Right lobe of liver (tissue), 6 donors: ENCODE results near the gene SCN5A. TPM values are rescaled to one million over a fixed set of nuclear protein-coding genes. Genes with fewer than 3 reads are reported as not detected.

Experiments used
- ATAC-seq, 4 donors: fragments of 200-7000 bp; cut with Tn5 transposase; one replicate each; pipeline ENCODE4 v1.9.1; 2020; ENCODE audit warnings: mild to moderate bottlenecking in 4 of 4, moderate library complexity in 4 of 4
- DNase-seq, 3 donors: peaks; one replicate each; pipeline ENCODE4 v3.0.0-alpha.2; 2020
- H3K27ac ChIP-seq, 3 donors: fragments of 200-600 bp; one replicate each; pipeline ENCODE4 v1.8.0; 2022
- H3K27me3 ChIP-seq, 2 donors: fragments of 200-600 bp; one replicate each; pipeline ENCODE4 v1.8.0; 2022
- H3K36me3 ChIP-seq, 4 donors: fragments of 200-600 bp; sonication (generic) in 1 of 4; one replicate each; pipeline versions ENCODE4 v1.5.1 to v1.8.0; 2017 to 2022; ENCODE audit warnings: control low read depth in 1 of 4
- H3K4me1 ChIP-seq, 4 donors: fragments of 200-600 bp; sonication (generic) in 1 of 4; one replicate each; pipeline versions ENCODE4 v1.5.1 to v1.8.0; 2017 to 2022; ENCODE audit warnings: control low read depth in 1 of 4
- H3K4me3 ChIP-seq, 3 donors: fragments of 200-600 bp; one replicate each; pipeline ENCODE4 v1.8.0; 2022
- H3K9me3 ChIP-seq, 4 donors: fragments of 200-600 bp; sonication (generic) in 1 of 4; one replicate each; pipeline versions ENCODE4 v1.5.1 to v1.8.0; 2017 to 2022; ENCODE audit warnings: control low read depth in 1 of 4
- CTCF ChIP-seq, 4 donors: fragments of 200-600 bp in 3 of 4; fragments of 450-650 bp in 1 of 4; IDR thresholded peaks; one replicate each; pipeline versions ENCODE4 v1.5.1 to v1.8.0; 2016 to 2022; ENCODE audit warnings: antibody characterized with exemption in 4 of 4, mild to moderate bottlenecking in 2 of 4
- POLR2A ChIP-seq: fragments of 450-650 bp; IDR thresholded peaks from one replicate; pipeline ENCODE4 v1.6.1; 2017; ENCODE audit warnings: antibody characterized with exemption, mild to moderate bottlenecking
- WGBS: methylation state at CpG from one replicate; pipeline ENCODE4 v1.1.6; 2018; ENCODE audit warnings: low coverage, low lambda C conversion rate; ENCODE audit not compliant: insufficient coverage; ENCODE audit errors: missing lambda C conversion rate; 5-methylcytosine and 5-hydroxymethylcytosine counted together
- intact Hi-C, 2 donors: fragments of 100-400 bp; cut with DNase I; formaldehyde crosslinking; loops; one replicate each; pipeline versions ENCODE4 v1.11.2 to v1.14.1; 2022
- total RNA-seq, 6 experiments: library from RNA; depleted of rRNA in 2 of 6; stranded (reverse); fragments of >200 nt in 2 of 6; fragmentation: NEBNext Ultra II Directional in 3 of 6; extraction: Animal tissue kit (Norgen Biotek cat#: 25700) in 3 of 6; gene quantifications; one replicate each; pipeline versions ENCODE4 v1.1.0 to v1.2.4, GENCODE V29; 2016 to 2023
- donor health status: DM: no; HTN: yes; CAD: no.
- donor health status: DM: no; HTN: no; CAD: no.
- donor health status: DM: no; HTN: no; CAD: no.
- donor health status: DM: no; HTN: yes; CAD: no.
- donor health status: DM: no; HTN: yes; CAD: no.

SCN5A gene
- total RNA-seq, 6 experiments from 2014 or later: 0.02 TPM; not detected in 5

- no peaks in the 10 kb centered on the region for H3K9me3 ChIP-seq
- no peaks in the 10 kb centered on the region for H3K36me3 ChIP-seq
- WGBS: 81% methylated on average over 5 of the region's 7 CpGs
- DNase-seq: peak in 1 of 3 donors; percentile 18
- no peak for TF ChIP-seq CTCF (IDR thresholded peaks at IDR 0.05)
- TF ChIP-seq POLR2A: no peak
- intact Hi-C loops: no loop called here
- no peak for ATAC-seq
- H3K4me1 ChIP-seq: peaks cover 0 to 7% (median 3%) of the 10 kb centered on the region in 4 donors
- no peak overlapping the region for H3K4me3 ChIP-seq
- peaks cover 0 to 16% of the 10 kb centered on the region in 2 donors for H3K27me3 ChIP-seq
- no peak overlapping the region for H3K27ac ChIP-seq
These were observed 4.8 kb downstream of the SCN5A start for GRCh38 chr3:38644662-38645053.

- TF ChIP-seq POLR2A (no peak), CTCF (IDR thresholded peaks at IDR 0.05) (no peak)
- Histone ChIP-seq H3K9me3 (no peaks in the 10 kb centered on the region), H3K36me3 (no peaks in the 10 kb centered on the region), H3K4me1 (peaks cover 0 to 5% (median 2%) of the 10 kb centered on the region in 4 donors), H3K4me3 (no peak overlapping the region), H3K27me3 (peaks cover 0 to 14% of the 10 kb centered on the region in 2 donors), H3K27ac (no peak overlapping the region)
- DNase-seq: peak in 1 of 3 donors; percentile 20
- ATAC-seq: no peak
- intact Hi-C loops: no loop called here
- WGBS: 70% methylated on average over 6 of the region's 7 CpGs
These were observed 5.3 kb downstream of the SCN5A start for GRCh38 chr3:38644016-38644661.

- Histone ChIP-seq H3K27me3 (peaks cover 0 to 9% of the 10 kb centered on the region in 2 donors), H3K4me1 (no peaks in the 10 kb centered on the region), H3K27ac (no peak overlapping the region), H3K4me3 (no peak overlapping the region), H3K9me3 (no peaks in the 10 kb centered on the region), H3K36me3 (no peaks in the 10 kb centered on the region)
- intact Hi-C loops: no loop called here
- ATAC-seq: no peak
- TF ChIP-seq CTCF (IDR thresholded peaks at IDR 0.05) (no peak), POLR2A (no peak)
- peak in 1 of 3 donors; percentile 30 for DNase-seq
- WGBS: 52% methylated on average over 5 of the region's 5 CpGs
These were observed 5.9 kb downstream of the SCN5A start for GRCh38 chr3:38643592-38643991.

GRCh38 chr3:38643090-38643489, 6.4 kb downstream of the SCN5A start:
- ATAC-seq: no peak
- H3K4me1 ChIP-seq: no peaks in the 10 kb centered on the region
- intact Hi-C loops: no loop called here
- DNase-seq: peak in 1 of 3 donors; percentile 35
- peaks cover 0 to 4% of the 10 kb centered on the region in 2 donors for H3K27me3 ChIP-seq
- no peaks in the 10 kb centered on the region for H3K36me3 ChIP-seq
- no peak for TF ChIP-seq POLR2A
- TF ChIP-seq CTCF (IDR thresholded peaks at IDR 0.05): no peak
- H3K4me3 ChIP-seq: no peak overlapping the region
- H3K27ac ChIP-seq: no peak overlapping the region
- H3K9me3 ChIP-seq: no peaks in the 10 kb centered on the region
- 82% methylated on average over 3 of the region's 8 CpGs for WGBS
